ENCODE results near the gene AGFG2.
A peak's percentile ranks its signal among the peaks of the same experiment; 100 is the strongest.

The AGFG2 gene

DNA sequence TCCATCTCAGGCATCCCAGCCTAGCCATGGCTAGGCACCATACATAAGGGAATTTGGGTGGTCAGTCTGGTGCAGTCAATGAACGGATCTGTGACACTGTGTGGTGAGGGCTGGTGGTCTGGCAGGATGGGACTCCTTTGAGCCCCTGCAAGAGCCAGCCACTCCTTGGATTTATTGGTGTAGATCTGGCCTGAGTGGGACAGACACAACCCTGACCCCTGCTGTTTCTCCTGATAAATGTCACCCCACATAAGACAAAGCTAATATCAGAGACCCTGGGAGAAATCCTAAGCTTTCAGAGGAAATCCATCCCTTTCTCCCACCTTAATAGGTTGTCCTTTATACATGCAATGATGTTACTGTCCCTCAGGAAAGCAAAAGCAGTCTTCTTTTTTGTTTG lies 49.4 kb downstream of the AGFG2 start:
- no peak for DNase-seq

DNA sequence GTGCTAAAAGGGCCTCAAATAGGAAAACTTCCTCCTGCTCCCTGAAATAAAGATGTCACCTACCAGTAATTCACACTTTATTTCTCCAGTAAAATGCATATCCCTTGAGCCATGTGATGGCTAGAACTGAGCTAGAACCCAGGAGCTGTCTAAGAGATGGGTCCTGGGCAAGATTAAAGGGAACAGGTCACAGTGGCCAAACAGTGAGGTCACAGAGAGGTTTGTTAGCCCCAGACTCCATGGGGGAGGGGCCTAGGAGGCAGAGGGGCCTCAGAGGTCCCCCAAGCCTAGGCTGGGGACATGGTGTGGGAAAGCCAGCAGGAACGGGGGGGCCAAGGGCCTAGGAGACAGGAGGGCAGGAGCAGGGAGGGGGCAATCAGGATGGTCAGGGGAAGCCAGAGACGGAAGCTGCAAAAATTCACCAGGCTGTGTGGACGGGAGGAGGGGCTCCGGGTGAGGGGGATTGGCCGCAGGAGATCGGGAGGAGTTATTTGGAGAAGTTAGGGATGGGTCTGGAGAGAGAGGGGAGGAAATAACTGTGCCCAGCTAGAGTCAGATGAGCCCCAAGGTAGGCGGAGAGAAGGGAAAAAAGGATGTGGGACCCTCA lies 50.4 kb downstream of the AGFG2 start:
- no peak for DNase-seq

DNA sequence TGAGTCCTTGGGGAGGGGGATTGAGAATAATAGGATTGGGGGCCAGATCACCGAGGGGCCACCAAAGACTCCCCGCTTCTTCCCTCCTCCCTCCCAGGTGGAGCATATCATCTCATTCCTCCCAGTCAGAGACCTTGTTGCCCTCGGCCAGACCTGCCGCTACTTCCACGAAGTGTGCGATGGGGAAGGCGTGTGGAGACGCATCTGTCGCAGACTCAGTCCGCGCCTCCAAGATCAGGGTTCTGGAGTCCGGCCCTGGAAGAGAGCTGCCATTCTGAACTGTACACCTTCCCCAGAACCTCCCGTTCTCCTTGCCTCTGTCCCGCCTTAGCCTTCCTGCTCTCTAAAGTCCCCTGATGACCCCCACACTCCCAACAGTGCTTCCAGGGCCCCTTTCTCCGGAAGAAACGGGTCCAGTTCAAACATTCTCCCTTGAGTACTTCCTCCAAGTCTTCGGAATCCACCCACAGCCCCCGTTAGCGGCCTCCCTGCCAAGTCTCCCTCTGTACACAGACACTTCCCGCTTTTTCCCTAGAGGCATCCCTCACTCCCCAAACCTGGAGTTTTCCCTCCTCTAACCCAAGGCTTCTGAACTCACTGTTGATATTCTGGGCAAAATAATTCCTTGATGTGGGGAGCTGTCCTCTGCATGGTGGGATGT lies 51.2 kb downstream of the AGFG2 start:
- DNase-seq: no peak

DNA sequence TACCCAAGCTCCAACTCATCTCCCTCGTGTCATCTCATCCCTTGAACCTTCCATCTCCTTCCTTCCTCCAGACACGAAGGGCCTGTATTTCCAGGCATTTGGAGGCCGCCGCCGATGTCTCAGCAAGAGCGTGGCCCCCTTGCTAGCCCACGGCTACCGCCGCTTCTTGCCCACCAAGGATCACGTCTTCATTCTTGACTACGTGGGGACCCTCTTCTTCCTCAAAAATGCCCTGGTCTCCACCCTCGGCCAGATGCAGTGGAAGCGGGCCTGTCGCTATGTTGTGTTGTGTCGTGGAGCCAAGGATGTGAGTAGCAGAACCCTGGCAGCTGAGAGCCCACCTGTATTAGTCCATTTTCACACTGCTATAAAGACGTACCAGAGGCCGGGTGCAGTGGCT lies 52.6 kb downstream of the AGFG2 start:
- DNase-seq: no peak

DNA sequence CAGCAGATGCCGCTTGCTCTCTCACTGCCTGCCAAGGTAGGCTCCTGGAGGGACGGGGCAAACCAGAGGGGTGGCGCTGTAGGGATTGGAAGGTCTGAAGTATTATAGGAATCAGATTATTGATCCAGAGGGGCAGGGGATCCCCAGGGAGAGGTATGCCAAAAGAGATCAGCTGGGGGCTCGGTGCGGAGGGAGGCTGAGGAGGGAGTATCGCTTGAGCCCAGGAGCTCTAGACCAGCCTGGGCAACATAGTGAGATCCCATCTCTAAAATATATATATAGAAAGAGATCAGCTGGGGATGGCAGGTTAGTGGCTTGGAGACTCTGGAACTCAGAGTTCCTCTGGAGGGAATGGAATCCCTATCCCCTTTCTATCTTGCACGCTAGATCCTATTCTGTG lies 56.2 kb downstream of the AGFG2 start:
- DNase-seq: no peak

DNA sequence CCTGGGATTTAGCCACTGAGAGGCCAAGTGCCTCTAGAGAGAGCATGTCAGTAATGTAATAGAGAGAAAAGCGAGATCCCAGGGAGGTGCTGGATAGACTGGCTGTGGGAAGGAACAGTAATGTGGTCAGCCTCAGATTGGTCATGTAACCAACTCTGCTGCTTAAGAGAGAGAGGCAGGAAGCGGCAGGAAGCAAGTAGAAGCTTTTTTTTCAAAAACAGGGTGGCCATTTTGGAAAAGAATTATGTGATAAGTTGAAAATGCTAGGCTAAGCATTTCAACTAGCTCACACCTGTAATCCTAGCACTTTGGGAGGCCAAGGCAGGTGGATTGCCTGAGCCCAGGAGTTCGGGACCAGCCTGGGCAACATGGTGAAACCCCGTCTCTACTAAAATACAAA lies 59.4 kb downstream of the AGFG2 start:
- no peak for DNase-seq

DNA sequence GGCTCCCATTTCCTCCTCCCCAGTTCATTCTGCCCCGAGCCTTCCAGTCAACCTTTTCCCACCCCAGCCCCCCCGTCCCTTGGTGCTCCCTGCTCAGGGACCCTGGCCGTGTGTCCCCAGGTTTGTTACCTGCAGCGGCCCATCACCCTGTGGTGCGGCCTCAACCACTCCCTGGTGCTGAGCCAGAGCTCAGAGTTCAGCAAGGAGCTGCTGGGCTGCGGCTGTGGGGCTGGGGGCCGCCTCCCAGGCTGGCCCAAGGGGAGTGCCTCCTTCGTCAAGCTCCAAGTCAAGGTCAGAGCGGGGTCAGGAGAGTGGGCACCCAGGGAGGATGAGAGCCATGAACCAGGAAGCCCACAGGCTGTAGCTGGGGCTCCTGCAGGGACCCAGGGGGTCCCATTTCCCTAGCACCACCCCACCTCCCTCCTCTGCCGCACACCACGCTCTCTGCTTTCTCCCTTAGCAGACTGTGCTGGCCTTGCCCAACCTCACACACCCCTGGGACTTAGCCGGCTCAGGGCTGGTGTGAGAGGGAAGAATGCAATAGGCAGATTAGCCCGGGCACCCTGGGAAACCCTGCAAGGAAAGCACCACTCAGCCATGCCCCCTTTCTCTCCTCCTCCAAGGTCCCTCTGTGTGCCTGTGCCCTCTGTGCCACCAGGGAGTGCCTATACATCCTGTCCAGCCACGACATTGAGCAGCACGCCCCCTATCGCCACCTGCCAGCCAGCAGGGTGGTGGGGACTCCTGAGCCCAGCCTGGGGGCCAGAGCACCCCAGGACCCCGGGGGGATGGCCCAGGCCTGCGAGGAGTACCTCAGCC lies 61.1 kb downstream of the AGFG2 start:
- DNase-seq: no peak

DNA sequence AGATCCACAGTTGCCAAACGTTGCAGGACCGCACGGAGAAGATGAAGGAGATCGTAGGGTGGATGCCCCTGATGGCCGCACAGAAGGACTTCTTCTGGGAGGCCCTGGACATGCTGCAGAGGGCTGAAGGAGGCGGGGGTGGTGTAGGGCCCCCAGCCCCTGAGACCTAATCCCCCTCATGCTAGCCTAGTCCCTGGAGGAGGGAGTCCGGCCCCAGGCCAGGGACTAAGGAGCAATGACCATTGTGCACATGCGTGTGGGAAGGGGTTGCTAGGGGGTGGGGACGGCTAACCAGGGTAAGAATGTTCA lies 61.7 kb downstream of the AGFG2 start:
- no peak for DNase-seq

DNA sequence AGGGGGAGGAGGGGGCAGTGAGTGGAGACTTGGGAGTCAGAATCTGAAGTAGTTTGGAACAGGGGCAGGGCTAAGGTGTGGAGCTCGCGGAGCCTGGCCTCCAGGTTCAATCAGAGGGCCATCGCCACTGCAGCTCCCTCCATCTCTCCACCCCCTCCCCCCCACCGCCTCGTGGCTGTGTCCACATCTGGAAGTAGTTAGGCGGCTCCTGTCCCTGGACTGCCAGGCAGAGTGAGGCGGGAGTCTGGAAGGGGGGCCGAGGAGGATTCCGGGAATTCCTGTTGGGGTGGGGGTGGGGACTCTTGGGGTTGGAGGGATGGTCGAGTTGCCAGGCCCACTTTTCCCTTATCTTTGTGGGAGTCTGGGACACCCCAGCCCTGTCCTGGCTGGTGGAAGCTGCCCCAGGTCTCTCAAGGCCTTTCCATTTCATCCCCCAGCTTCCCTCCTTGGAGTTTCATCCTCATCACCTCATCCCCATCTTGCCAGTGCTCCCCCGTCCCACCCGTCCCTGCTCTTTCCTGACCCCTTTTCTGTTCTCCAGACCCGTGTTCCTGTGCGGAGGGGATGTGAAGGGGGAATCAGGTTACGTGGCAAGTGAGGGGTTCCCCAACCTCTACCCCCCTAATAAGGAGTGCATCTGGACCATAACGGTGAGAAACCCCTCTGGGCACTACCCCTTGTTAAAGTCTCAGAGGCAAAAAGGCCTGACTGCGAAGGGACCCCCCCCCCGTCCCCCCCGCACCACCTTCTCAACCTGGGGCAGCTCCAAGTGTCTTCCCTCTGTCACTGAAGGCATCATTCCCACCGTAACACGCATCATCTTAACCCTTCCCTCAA lies 64.1 kb downstream of the AGFG2 start:
- no peak for DNase-seq

DNA sequence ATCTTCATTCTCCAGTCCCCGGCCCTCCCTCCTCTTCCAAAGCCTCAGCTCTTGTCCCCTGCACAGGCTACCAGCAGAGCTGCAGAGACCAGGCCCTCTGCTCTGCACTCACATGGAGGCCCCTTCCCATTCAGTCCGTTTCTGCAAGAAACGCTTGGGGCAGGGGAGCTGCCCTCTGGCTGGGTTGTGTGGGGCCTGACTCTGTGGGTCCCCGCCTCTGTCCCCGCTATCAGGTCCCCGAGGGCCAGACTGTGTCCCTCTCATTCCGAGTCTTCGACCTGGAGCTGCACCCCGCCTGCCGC lies 64.7 kb downstream of the AGFG2 start:
- no peak for DNase-seq

DNA sequence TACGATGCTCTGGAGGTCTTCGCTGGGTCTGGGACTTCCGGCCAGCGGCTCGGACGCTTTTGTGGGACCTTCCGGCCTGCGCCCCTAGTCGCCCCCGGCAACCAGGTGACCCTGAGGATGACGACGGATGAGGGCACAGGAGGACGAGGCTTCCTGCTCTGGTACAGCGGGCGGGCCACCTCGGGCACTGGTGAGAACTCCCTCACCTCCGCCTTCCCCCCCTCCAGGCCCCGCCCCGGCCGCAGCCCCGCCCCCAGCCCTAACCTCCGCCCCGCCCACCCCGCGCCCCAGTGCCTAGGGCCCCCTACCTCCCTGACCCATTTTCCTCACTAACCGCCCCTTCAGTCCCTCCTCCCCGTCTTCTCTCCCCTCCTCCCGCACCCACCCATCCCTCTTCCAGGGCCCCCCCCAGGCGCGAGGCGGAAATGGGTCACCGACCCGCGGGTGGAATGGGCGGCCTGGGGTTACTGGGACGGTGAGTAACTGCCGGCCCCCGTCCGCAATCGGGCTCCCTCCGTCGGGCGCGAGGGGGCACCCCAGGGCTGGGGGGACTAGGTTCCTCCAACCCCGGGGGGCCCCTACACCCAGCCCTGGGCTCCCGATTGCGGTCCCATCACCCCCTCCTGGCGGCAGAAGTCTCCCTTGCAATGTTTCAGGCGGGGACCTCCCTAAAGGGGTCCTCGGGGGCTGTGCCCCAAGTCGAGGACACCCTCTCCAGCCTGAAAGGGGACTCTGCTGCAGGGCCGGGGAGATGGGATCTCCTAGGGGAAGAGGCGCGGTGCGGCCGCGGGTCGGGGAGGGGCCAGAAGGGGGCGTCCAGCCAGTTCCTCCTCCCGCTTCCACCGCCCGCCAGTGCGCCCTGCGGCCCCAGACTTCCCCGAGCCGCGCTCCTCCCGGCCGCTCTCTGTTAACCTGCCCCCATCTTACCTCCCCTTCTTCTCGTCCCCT lies 65.3 kb downstream of the AGFG2 start:
- DNase-seq: peak; percentile 61

DNA sequence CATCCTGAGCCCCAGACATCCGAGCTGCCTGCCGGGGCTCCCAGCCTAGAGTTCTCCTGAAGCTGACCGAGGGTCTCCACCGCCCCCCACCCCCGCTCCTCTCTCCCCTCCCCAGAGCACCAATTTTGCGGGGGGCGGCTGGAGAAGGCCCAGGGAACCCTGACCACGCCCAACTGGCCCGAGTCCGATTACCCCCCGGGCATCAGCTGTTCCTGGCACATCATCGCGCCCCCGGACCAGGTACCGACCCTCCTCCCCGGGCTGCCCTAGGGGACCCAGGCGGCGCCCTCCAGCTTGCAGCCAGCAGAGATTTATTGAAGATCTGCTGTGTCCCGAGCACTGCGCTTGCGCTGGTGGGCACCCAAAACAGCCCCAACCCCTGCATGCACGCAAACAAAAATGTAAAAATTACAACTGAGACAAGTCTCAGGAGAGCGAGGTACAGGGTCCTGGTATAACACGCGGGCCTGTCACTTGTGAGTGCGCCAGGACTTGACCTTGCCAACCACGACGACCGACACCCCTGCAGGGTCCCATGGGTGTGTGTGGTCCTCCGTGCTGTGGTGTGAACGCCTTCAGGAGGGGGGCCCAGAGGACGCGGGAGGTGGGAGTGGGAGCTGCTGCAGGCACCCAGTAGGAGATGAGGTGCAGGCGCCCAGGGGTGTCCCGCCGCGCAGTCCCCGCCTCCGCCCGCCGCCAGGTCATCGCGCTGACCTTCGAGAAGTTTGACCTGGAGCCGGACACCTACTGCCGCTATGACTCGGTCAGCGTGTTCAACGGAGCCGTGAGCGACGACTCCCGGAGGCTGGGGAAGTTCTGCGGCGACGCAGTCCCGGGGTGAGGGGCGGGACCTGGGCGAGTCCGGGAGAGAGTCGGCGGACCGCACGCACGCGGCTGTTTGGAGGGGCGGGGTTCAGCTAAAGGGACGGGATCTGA lies 66.2 kb downstream of the AGFG2 start:
- DNase-seq: peak; percentile 46

DNA sequence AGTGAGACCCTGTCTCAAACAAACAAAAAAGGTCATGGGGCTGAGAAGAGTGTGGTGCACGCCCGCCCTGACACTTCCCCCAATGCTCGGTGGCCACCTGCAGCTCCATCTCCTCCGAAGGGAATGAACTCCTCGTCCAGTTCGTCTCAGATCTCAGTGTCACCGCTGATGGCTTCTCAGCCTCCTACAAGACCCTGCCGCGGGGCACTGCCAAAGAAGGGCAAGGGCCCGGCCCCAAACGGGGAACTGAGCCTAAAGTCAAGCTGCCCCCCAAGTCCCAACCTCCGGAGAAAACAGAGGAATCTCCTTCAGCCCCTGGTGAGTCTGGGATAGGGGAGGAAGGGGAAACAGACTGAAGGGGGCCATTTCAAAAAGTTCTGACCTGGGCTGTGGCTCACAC lies 67.3 kb downstream of the AGFG2 start:
- DNase-seq: no peak

DNA sequence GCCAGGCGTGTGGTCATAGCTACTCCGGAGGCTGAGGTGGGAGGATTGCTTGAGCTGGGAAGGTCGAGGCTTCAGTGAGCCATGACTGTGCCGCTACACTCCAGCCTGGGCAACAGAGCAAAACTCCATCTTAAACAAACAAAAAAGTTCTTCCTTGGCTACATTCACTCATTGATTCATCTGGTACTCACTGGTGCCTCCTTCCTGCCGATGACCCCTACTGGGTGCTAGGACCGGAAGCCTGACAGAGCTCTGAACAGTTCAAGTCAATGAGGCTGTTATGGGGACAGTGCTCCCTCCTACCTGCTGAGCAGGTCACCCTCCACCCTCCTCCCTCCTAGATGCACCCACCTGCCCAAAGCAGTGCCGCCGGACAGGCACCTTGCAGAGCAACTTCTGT lies 68.1 kb downstream of the AGFG2 start:
- DNase-seq: no peak

DNA sequence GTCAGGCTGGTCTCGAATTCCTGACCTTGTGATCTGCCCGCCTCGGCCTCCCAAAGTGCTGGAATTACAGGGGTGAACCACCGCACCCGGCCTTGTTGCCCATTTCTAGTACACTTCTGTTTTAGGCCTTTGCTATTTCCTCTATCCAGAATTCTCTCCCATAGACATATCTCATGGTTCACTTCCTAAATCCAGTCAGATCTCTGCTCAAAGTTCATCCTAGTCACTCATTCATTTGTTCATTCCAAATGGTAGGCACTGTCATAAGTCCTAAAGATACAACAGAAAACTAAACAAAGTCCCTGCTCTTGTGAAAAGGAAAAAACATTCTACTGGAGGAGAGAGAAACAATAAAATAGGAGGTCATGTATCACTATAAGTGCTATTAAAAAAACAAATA lies 71.0 kb downstream of the AGFG2 start:
- no peak for DNase-seq

DNA sequence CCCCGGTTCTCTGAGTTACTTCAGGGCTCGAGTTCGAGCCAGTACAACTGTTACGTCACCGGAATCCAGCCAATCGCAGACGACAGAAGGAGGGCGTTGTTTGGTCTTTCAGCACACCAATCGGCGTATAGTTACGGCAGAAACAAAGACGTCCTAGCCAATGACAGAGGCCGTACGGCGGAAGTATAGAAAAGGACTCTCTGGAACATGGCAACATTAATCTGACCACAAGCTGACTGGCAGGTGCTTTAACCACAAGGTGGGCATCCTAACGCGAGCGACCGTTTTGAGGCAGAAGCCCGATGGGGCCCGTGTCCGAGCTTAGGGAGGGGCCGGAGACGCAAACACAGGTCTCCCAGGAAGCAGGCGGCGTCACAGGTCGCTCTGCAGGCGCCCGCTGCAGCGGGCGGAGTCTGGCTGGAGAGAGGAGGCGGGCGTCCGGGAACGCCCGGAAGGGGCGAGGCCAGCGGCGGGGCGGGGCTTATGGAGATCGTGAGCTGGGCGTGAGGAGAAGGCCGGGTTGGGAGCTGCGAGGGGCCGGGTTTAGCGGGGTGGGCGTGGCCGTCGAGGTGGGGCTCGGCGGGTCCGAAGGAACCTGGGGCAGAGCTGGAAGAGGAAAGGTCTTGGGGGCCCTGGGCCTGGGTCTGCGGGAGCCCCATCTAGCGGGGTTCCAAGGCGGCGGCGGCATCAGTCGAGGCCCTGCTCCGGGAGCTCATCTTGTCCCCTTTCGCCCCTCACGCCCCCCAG lies 73.2 kb downstream of the AGFG2 start, which contains the start of gene MOSPD3:
Gene MOSPD3, plus strand, starts transcription at position 558 of the 747 bp plus-strand sequence. CDS start 252 bp downstream, outside the sequence.
- DNase-seq: peak; percentile 98

DNA sequence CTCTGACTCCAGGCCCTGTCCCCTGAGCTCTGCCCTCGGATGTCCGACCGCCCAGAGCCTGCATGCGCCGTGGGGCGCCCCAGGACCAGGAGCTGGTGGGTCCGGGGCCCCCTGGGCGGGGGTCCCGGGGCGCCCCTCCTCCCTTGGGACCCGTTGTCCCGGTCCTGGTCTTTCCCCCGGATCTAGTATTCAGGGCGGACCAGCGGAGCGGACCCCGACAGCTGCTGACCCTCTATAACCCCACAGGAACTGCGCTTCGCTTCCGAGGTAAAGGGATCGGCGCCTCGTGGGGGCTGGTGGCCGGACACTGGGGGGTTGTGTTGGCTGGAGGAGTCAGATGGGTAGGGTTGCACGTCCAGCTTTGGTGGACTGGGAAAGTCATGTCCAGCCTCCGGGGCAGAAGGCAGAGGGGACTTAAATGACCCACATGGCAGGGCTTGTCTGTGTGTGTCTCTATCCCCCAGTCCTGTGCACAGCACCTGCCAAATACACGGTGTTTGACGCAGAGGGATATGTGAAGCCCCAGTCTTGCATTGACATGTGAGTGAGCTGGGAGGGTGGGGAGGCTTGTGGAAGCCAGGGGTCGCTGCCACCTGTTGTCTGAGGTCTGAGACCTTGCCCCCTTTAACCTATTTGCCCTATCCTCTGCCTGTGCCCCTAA lies 73.9 kb downstream of the AGFG2 start:
- DNase-seq: no peak

DNA sequence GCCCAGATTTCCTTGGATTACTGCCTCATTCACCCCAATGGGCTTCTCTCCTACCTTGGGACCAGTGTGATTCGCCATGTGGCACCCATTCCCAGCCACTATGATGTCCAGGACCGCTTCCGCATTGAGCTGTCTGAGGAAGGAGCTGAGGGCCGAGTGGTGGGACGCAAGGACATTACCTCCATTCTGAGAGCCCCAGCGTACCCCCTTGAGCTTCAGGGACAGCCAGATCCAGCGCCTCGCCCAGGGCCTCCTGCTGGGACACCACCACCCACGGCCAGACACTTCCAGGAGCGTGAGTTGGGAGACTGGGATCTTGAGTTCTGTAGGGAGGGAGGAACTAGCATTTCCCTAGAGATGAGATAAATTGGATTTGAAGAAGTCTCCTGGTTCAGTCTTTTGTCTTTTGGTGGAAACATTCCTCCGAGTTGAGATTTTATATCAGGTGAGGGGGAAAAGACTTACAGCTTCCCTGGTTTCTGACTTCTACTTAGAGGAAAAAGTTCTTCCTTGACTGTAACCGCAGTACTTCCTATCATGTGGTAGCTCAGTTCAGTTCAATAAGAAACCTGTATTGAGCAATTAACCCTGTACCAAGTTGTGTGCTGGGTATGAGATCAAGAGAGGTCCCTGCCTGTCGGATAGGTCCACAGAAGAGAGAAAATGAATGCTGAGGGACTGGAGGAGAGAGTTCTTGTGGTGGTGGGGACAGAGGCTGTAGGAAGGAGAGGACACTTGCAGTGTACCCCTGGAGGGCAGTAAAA lies 74.6 kb downstream of the AGFG2 start:
- DNase-seq: no peak

DNA sequence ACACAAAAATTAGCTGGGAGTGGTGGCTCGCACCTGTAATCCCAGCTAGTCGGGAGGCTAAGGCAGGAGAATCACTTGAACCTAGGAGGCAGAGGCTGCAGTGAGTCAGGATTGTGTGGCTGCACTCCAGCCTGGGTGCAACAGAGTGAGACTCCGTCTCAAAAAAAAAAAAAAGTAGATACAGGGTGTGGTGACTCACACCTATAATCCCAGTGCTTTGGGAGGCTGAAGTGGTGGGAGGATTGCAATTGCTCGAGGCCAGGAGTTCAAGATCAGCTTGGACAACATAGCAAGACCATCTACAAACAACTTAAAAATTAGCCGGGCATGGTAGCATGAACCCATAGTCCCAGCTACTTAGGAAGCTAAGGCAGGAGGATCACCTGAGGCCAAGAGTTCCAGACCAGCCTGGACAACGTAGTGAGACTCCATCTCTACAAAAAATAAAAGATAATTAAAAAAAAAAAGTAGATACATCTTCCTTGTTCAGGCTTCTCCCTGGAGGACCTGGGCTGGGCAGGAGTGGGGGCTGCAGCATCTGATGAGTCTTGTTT lies 75.4 kb downstream of the AGFG2 start:
- no peak for DNase-seq
